ENCODE data around the gene TAF10.

The TAF10 gene

GRCh38 chr11:6583584-6583983, 28.4 kb downstream of the TAF10 start:
- DNase-seq (ENCODE audit: low read depth in 3 of 3), result no peak

GRCh38 chr11:6579681-6580080, 32.3 kb downstream of the TAF10 start:
- DNase-seq (ENCODE audit: low read depth in 3 of 3), result no peak

GRCh38 chr11:6578134-6578533, 33.9 kb downstream of the TAF10 start:
- no peak for DNase-seq (ENCODE audit: low read depth in 3 of 3)

DNA sequence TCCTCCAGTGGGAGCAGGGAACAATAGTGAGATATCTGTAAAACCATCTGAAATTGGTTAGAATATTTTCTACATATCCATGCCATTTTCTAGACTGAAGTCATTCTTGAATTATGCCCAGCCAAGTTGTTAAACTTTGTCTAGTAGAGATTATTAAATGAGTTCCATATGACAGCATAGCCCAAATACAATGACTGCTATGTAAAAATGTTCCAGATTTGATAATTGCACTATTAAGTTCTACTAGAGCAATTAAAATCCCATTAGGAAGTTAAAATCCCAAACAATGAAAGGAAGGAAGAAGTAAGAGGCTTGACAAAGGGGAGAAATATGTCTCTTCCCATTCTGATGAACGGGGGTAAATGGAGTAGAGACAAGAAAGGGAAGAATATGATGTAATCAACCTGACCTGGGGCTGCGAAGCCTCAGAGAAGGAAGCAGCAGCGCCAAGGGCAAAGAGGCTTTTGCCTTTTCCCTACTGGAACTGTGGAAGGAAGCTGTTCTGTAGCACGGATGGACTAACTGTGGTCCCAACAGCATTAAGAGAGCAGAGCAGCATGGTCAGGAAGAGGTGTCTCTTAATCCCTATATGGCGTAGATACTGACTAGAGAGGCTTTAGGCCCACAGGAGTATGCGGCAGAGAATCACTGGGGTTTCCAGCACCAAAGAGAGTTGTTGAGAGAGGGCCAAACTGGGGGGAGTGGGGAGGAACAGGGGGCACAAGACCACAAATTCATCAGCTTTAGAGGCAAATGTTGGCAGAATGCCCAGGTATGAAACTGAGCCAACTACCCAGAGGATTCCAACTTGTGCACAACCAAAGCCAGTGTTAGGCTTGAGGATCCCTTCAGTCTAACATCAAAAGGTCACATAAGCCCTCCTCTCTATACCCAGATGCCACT, 35.3 kb downstream of the TAF10 start:
- no peak for DNase-seq (ENCODE audit: low read depth in 3 of 3)

- no peak for DNase-seq (ENCODE audit: low read depth in 3 of 3)
Observed at GRCh38 chr11:6574816-6575715, 37.0 kb downstream of the TAF10 start.

DNA sequence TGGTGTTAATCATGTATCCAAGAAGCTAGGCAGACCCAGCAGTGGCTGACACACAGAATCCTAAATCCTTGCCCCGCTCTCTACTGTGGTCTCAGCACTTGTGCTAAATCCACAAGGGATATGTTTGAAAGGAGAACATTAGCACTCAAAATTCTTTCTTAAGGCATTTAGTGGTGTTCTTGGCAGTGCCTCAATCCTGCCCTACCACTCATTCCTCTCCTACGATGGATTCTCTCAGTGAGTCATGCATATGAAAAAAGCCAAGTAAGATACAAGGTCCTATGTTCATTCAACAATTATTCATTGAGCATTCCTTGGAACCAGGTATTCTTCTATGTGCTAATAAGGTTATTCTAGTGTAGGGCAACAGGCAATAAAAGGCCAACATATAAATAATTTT, 39.8 kb downstream of the TAF10 start:
- DNase-seq (ENCODE audit: low read depth in 3 of 3), result no peak

DNA sequence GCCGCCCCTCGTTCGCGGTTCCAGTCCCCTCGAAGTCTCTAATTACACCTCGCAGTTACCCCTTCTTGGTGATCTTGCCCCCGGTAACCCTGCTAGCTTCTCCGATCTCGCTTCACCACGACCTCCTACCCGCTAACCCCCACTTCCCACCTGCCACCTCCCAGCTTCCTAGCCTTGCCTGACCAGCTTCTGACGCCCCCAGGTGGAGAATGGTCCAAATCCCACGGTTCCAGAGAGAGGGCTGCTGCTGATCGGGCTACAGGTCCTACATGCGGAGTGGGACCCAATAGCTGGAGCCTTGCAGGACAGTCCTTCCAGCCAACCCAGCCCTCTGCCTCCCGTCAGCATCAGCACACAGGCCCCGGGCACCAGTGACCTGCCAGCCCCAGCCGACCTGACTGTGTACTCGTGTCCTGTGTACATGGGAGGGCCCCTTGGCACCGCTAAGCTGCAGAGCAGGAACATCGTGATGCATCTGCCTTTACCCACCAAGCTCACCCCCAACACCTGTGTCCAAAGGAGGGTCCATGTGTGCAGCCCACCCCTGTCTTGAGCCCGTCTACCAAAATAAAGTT, 40.5 kb downstream of the TAF10 start:
- DNase-seq (ENCODE audit: low read depth in 3 of 3), result no peak

- no peak for DNase-seq (ENCODE audit: low read depth in 3 of 3)
Observed at GRCh38 chr11:6570691-6571427, 41.2 kb downstream of the TAF10 start.

- no peak for DNase-seq (ENCODE audit: low read depth in 3 of 3)
Observed at GRCh38 chr11:6569706-6570105, 42.3 kb downstream of the TAF10 start.

DNA sequence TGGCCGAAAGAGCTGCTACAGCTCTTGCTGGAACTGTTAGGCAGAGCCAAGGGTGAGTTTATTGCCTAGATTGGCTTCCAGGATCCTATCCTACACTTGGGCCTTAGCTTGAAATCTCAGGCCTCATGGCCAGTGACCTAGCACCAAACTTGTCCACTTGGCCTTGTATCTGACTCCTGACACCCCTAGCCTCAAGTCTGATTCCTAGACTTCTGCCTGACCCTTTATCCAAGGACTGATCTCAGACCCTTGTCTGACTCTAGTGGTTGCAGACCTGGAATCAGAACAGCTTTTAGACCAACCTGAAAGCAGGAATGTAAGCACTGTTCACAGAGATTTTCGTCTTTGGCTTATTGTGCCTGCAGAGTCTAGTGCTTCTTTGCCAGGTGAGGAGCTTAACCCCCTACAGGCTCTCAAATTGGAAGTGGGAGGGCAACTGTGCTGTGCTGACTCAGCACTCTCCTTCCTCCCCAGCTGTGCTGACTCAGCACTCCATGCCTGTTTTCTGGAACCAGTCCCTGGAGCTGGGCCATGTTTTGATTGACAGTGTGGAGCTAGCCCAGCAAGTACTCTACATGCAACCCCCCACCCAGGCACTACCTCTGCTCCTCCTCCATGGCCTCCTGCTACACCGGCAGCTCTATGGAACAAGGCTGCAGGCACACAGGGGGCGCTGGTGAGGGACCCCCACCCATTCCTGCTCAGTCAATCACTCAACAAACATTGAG, 43.7 kb downstream of the TAF10 start:
- no peak for DNase-seq (ENCODE audit: low read depth in 3 of 3)

DNA sequence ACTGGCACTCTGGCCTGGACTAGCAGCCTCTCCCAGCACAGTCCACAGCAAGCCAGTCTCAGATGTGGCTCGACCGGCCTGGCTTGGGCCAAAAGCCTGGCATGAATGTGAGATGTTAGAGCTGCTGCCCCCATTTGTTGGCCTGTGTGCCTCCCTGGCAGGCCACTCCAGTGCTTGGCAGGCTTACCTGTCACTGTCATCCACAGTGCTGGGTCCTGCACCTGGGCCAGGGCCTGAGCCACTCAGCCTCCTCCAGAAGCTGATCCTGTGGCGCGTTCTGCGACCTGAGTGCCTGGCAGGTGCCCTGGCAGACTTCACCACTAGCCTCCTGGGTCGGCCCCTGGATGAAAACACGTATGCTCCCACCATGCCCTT, 44.7 kb downstream of the TAF10 start:
- DNase-seq (ENCODE audit: low read depth in 3 of 3), result no peak

GRCh38 chr11:6566704-6567370, 45.2 kb downstream of the TAF10 start:
- no peak for DNase-seq (ENCODE audit: low read depth in 3 of 3)

DNA sequence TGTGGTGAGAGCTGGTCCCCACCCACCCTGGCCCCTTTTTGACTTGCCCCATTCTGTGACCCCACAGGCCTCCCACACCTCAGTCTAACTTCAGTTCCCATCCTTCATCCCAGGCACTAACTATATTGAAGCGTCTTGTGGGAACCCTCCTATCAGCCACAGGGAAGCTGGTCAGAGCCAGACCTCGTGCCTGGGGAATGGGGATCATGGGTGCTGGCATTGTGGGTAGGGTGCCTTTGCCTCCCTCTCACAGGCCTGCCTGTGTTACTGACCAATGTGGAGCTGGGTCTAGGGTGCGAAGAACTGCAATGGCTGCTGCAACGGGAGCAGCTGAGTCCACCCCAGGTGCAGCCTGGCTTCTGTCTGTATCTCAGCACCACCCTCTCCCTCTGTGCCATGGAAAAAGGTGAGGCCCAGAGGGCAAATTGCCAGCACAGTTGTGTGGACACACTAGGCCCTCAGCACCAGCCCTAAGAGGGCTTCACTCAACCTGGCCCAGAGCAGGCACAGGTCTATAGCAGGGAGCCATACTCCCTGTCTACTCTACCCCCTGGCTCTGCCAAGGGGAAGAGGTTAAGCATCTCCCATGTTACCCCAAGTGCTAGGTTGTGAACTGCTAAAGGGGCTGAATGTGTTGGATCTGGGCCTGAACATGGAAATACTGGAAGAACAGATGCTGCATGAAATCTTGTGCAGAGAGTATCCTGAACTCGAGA, 45.9 kb downstream of the TAF10 start:
- no peak for DNase-seq (ENCODE audit: low read depth in 3 of 3)

DNA sequence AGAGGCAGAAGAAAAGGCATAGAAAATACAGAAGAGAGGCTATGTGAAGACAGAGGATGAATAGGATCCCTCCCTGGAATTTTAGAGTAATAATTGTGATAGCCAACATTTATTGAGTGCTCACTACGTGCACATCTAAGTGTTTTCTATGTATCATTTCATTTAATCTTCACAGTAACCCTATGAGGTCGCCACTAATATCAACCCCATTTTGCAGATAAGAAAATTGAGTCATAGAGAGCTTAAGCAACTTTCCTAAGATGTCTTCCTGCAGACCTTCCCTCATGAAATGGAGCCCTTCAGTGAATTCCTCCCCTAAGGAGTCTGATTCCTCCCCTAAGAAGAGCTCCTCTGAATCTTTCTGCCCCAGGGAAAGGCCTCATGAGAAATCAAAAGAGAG, 46.7 kb downstream of the TAF10 start:
- DNase-seq (ENCODE audit: low read depth in 3 of 3), result no peak

DNA sequence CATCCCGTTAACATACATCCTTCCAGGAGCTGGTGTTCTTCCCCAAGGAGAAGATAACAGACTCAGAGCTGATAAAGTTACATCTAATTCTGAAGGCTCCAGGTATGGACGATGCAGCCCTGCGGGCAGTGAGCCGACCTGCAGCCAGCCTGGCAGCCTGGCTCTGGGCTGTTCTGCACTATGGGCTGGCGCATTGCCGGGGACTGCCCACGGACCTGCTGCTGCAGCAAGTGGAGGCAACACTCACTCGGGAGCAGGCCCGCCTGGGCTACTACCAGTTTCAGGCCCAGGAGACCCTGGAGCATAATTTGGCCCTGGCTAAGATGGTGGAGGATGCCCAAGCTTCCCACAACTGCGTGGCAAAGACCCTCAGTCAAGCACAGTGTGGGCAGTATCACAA, 48.3 kb downstream of the TAF10 start:
- DNase-seq (ENCODE audit: low read depth in 3 of 3), result no peak

DNA sequence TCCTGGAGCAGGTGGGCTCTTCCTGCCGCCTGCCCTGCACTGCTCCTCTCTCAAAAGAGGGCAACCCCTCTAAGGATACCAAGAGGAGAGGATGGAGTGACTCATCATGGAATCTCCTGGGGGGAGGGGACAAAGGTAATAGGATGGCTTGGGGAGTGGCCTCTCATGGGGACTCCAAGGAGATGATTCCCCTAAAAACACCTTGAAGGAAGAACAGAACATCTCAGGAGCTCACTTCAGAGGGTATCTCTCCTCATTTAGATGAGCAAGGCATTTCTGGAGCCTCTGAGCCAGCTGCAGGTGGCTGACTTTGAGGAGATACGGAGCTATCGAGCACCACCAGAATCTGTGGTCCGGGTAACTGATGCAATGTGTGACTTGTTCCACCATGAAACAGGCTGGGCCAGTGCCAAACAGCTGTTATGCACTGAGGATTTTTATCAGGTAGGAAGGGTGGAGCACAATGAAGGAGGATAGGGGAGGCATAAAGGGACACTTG, 48.8 kb downstream of the TAF10 start:
- DNase-seq (ENCODE audit: low read depth in 3 of 3), result no peak

- DNase-seq (ENCODE audit: low read depth in 3 of 3), result no peak
Observed at GRCh38 chr11:6561288-6561687, 50.7 kb downstream of the TAF10 start.
